CD4-positive, alpha-beta T cell treated with Interleukin-4 for 1 hour (primary cell): Measurements from ENCODE around the gene PPIF.

Experiments used
- DNase-seq, 2 donors: peaks; one replicate each; pipeline ENCODE4 v3.0.0-alpha.2; 2020 to 2022

Gene PPIF

GRCh38 chr10:79376078-79376628, 28.9 kb downstream of the PPIF start:
- no peak for DNase-seq

- no peak for DNase-seq
Measured at GRCh38 chr10:79376751-79377556, 29.7 kb downstream of the PPIF start.

DNA sequence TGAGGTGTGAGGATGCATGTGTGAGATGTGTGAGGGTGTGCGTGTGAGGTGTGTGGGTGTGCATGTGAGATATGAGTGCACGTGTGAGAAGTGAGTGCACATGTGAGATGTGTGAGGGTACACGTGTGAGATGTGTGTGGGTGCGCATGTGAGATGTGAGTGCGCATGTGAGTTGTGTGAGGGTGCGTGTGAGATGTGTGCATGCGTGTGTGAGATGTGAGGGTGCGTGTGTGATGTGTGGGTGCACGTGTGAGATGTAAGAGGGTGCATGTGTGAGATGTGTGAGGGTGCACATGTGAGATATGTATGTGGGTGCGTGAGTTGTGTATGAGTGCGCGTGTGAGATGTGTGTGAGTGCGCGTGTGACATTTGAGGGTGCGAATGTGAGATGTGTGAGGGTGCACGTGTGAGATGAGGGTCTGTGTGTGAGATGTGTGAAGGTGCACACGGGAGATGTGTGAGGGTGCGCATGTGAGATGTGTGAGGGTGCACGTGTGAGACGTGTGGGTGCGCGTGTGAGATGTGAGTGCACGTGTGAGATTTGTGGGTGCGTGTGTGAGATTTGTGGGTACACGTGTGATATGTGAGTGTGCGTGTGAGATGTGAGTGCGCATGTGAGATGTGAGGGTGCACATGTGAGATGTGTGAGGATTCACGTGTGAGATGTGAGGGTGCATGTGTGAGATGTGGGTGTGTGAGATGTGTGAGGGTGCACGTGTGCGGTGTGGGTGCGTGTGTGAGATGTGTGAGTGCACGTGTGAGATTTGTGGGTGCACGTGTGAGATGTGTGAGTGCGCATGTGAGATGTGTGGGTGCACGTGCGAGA, 30.5 kb downstream of the PPIF start:
- DNase-seq = no peak

DNA sequence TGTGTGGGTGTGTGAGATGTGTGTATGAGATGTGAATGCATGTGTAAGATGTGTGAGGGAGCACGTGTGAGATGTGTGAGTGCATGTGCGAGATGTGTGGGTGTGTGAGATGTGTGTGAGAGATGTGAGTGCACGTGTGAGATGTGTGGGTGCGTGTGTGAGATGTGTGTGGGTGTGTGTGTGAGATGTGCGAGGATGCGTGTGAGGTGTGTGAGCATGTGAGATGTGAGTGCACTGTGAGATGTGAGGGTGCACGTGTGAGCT, 31.0 kb downstream of the PPIF start:
- no peak for DNase-seq

- DNase-seq = no peak
Measured at GRCh38 chr10:79378647-79379511, 31.6 kb downstream of the PPIF start.

- peak in 1 of 2 donors; percentile 9 for DNase-seq
Measured at GRCh38 chr10:79379512-79380124, 32.3 kb downstream of the PPIF start.

DNA sequence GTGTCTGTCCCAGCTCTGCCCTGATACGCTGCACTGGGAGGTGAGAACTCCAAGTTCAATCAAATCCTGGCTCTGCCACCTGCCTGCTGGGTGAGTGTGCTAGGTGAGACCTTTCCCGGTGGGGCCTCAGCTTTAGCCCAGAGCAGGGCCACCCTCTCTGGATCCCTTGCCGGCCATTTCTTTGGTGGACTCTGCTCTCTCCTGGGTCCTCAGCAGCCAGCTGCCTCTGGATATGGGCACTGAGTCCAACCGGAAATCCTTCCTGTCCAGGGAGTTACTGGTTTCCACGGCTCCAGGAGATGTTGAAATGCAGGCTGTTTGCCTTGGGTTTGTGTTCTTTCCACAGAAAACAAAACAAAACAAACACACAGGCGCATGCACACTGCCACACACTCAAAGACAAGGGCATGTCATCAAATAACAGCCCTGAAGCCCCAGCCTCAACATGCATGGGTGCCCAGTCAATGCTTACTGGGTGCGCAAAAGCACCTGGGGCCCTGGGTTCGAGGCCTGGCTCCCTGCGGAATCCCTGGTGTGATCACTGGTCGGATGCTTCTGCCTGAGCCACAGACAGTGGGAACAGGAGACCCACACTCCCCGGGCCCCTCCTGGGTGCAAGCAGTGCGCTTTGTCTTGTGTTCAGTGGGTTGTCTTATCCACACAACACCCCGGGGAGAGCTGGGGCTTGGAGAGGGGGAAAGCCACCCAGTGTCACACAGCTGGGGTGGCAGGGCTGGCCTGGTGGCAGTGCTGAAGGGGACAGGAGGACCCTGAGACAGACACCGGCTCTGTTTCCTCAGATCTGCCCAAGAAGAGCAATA, 33.1 kb downstream of the PPIF start:
- DNase-seq = peak in 1 of 2 donors; percentile 9

DNA sequence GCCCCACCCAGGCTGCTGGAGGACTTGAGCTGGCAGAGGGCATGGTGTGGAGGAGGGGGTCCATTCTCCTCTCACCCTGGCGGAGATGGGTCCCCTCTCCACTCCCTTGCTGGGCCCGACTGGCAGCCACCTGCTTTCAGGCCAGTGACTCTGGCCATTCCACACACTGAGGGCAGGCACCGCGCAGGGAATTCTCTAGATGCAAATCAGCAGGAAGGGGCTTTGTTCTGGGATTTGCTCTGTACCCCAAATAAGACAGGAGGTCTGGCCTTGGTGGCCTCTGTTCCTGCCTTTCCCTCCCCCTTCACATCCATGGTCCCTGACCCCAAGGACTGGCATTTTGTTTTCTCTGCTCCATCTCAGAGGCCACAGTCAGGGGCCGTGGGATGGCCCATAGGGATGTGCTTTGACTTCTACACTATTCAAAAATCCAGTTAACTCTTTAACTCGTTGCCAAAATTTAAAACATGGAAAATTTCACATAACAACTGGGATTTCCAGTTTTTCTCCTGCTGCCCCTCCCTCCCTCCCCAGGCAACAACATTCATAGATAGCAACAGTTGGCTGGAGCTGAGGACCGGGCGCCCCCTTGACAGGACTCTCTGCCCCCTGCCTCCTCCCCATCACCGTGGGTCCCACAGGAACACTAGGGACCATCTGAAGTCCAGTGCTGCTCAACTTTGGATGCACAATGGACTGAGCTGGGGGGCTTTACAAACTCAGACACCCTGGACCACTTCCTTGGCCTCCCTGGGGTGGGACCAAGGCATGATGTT, 33.9 kb downstream of the PPIF start:
- peak in 1 of 2 donors; percentile 6 for DNase-seq

GRCh38 chr10:79381804-79382221, 34.5 kb downstream of the PPIF start:
- no peak for DNase-seq

- no peak for DNase-seq
Measured at GRCh38 chr10:79382491-79382941, 35.2 kb downstream of the PPIF start.

DNA sequence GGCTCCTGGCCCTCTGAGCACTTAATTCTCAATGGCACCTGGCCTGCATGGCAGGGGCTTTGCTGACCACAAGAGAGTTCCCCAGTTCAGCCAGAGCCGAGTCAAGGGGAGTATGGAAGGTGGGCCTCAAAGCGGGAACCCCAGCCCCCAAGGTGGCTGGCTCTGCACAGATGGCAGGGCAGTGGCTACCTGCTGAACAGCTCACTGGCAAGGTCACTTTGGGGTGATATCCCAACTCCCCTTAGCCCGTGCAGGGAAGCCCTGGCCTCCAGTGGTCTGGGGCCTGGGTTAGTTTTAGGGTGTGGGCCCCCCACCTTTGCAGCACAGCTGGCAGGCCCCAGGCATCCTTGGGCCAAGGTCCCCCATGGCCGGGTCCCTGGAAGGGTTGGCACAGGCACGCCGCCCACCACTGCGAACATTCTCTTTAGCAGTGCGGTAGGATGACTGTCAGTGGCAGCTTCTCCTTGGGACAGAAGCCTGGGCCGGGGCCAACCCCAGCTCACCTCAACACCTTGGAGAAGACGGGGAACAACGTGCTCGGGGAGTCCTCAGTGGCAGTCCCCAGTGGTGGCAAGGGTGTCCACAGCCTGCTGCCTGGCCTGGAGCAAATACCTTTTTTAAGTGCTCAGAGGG, 36.8 kb downstream of the PPIF start:
- DNase-seq = peak in 1 of 2 donors; percentile 7

GRCh38 chr10:79384773-79385391, 37.6 kb downstream of the PPIF start:
- peak in 1 of 2 donors; percentile 4 for DNase-seq

GRCh38 chr10:79385392-79385795, 38.1 kb downstream of the PPIF start:
- DNase-seq = peak in 1 of 2 donors; percentile 5

GRCh38 chr10:79385804-79386531, 38.7 kb downstream of the PPIF start:
- peak in 1 of 2 donors; percentile 6 for DNase-seq

GRCh38 chr10:79386637-79387465, 39.6 kb downstream of the PPIF start:
- DNase-seq = peak in 1 of 2 donors; percentile 9

- DNase-seq = peak in 1 of 2 donors; percentile 4
Measured at GRCh38 chr10:79387466-79387973, 40.3 kb downstream of the PPIF start.
